IMR-90 (cell line): ENCODE measurements around the gene TMEM218. TPM values are rescaled to one million over a fixed set of nuclear protein-coding genes. Genes with fewer than 3 reads are reported as not detected.

Source experiments
- ATAC-seq: fragments of 200-7000 bp; cut with Tn5 transposase; 2 replicates; pipeline ENCODE4 v1.9.1; 2020; ENCODE audit warnings: low read depth, mild to moderate bottlenecking, moderate library complexity
- BruUV-seq: library from RNA; stranded (reverse); fragments of 400-500 nt; replicated peaks from 2 replicates; lab custom pipeline; 2021; lab: Mats Ljungman, UMichigan
- CTCF ChIA-PET: fragments of 300-600 bp; formaldehyde crosslinking; extraction: SDS; loops from one replicate; lab custom pipeline; 2021; ENCODE audit warnings: antibody characterized with exemption; lab: Yijun Ruan, JAX
- POLR2A ChIA-PET: fragments of 300-600 bp; sonication (Branson Sonifier 250); formaldehyde crosslinking; loops from one replicate; lab custom pipeline; 2022; ENCODE audit warnings: antibody characterized with exemption; ENCODE audit not compliant: unreplicated experiment; lab: Charles Lee
- DNase-seq: peaks from one replicate; pipeline ENCODE4 v3.0.0; 2013
- H2AFZ ChIP-seq: replicated peaks from 2 replicates; pipeline ENCODE3; 2013; ENCODE audit warnings: low read length, mild to moderate bottlenecking; ENCODE audit not compliant: poor library complexity
- H2AK5ac ChIP-seq: 2 replicates; pipeline ENCODE4 v1.6.1; 2013; ENCODE audit warnings: low read depth, low read length, inconsistent platforms
- H2AK9ac ChIP-seq: replicated peaks from 2 replicates; pipeline ENCODE3; 2013; ENCODE audit warnings: mild to moderate bottlenecking, low read depth, low read length, moderate library complexity; ENCODE audit not compliant: poor library complexity
- H2BK120ac ChIP-seq: 2 replicates; pipeline ENCODE4 v1.6.1; 2013; ENCODE audit warnings: low read depth, low read length, inconsistent platforms
- H2BK15ac ChIP-seq: 3 replicates; pipeline ENCODE4 v1.6.1; 2013; ENCODE audit warnings: low read depth, low read length, inconsistent platforms
- H2BK20ac ChIP-seq: 2 replicates; pipeline ENCODE4 v1.6.1; 2013; ENCODE audit warnings: low read depth, mild to moderate bottlenecking, inconsistent platforms, low read length, moderate library complexity
- H2BK5ac ChIP-seq: 2 replicates; pipeline ENCODE4 v1.6.1; 2013; ENCODE audit warnings: mild to moderate bottlenecking, low read depth, low read length, inconsistent platforms; ENCODE audit not compliant: poor library complexity, severe bottlenecking
- H3K14ac ChIP-seq: replicated peaks from 2 replicates; pipeline ENCODE4 v1.6.1; 2013; ENCODE audit warnings: low read depth, low read length, inconsistent platforms
- H3K18ac ChIP-seq: 2 replicates; pipeline ENCODE4 v1.6.1; 2013; ENCODE audit warnings: low read depth, low read length, control low read depth
- H3K23ac ChIP-seq: 2 replicates; pipeline ENCODE4 v1.6.1; 2013; ENCODE audit warnings: low read depth, low read length, inconsistent platforms
- H3K27ac ChIP-seq: 2 replicates; pipeline ENCODE4 v1.5.1; 2013; ENCODE audit warnings: mild to moderate bottlenecking, control low read depth, low read length; ENCODE audit not compliant: insufficient read depth
- H3K27me3 ChIP-seq: 2 replicates; pipeline ENCODE4 v1.6.1; 2013; ENCODE audit warnings: low read length; ENCODE audit not compliant: control insufficient read depth, insufficient read depth
- H3K36me3 ChIP-seq: 2 replicates; pipeline ENCODE4 v1.6.1; 2013; ENCODE audit warnings: low read length, mixed read lengths; ENCODE audit not compliant: control insufficient read depth, insufficient read depth
- H3K4ac ChIP-seq: 2 replicates; pipeline ENCODE4 v1.6.1; 2013; ENCODE audit warnings: low read depth, low read length, inconsistent platforms
- H3K4me1 ChIP-seq: 2 replicates; pipeline ENCODE4 v1.6.1; 2013; ENCODE audit warnings: low read length, mixed read lengths; ENCODE audit not compliant: control insufficient read depth, insufficient read depth
- H3K4me2 ChIP-seq: 2 replicates; pipeline ENCODE4 v1.6.1; 2013; ENCODE audit warnings: low read depth, mild to moderate bottlenecking, control low read depth, low read length, moderate library complexity
- H3K4me3 ChIP-seq: 2 replicates; pipeline ENCODE4 v1.5.1; 2013; ENCODE audit warnings: low read depth, mild to moderate bottlenecking, control low read depth, low read length, moderate library complexity; ENCODE audit not compliant: insufficient read depth
- H3K56ac ChIP-seq: 2 replicates; pipeline ENCODE4 v1.6.1; 2013; ENCODE audit warnings: low read length, inconsistent platforms; ENCODE audit not compliant: insufficient read depth; ENCODE audit errors: extremely low read depth
- H3K79me1 ChIP-seq, 2 experiments: 2 replicates each; pipeline ENCODE4 v1.6.1; 2013; ENCODE audit warnings: low read length in 2 of 2, inconsistent platforms in 1 of 2, low read depth in 1 of 2
- H3K9ac ChIP-seq: 2 replicates; pipeline ENCODE4 v1.6.1; 2013; ENCODE audit warnings: low read depth, low read length, control low read depth
- H3K9me1 ChIP-seq: 2 replicates; pipeline ENCODE4 v1.6.1; 2013; ENCODE audit warnings: low read length, inconsistent platforms; ENCODE audit not compliant: insufficient read depth
- H3K9me3 ChIP-seq: 2 replicates; pipeline ENCODE4 v1.6.1; 2013; ENCODE audit warnings: low read length; ENCODE audit not compliant: control insufficient read depth, insufficient read depth
- H4K20me1 ChIP-seq: 2 replicates; pipeline ENCODE4 v1.6.1; 2013; ENCODE audit warnings: low read length, inconsistent platforms; ENCODE audit not compliant: insufficient read depth
- H4K5ac ChIP-seq: 2 replicates; pipeline ENCODE4 v1.6.1; 2013; ENCODE audit warnings: mild to moderate bottlenecking, low read depth, low read length, control low read depth
- H4K8ac ChIP-seq, 2 experiments: 2 replicates each; pipeline ENCODE4 v1.6.1; 2013; ENCODE audit warnings: low read depth in 2 of 2, low read length in 2 of 2, control low read depth in 1 of 2, inconsistent platforms in 1 of 2
- H4K91ac ChIP-seq: 2 replicates; pipeline ENCODE4 v1.6.1; 2013; ENCODE audit warnings: low read depth, low read length, inconsistent platforms; ENCODE audit not compliant: insufficient read depth
- MAZ ChIP-seq: IDR thresholded peaks from 2 replicates; pipeline ENCODE4 v1.6.1; 2012; ENCODE audit warnings: low read depth, mild to moderate bottlenecking, low read length, improper control_type of control experiment, moderate library complexity, borderline replicate concordance
- RCOR1 ChIP-seq: IDR thresholded peaks from 2 replicates; pipeline ENCODE4 v1.6.1; 2012; ENCODE audit warnings: mild to moderate bottlenecking, low read length, improper control_type of control experiment; ENCODE audit not compliant: insufficient replicate concordance
- WGBS, 2 experiments: methylation state at CpG; one replicate each; pipeline versions ENCODE4 v1.1.5 to v1.1.7; 2013; ENCODE audit warnings: missing lambda C conversion rate in 2 of 2; ENCODE audit not compliant: insufficient read length in 1 of 2; ENCODE audit errors: extremely low coverage in 2 of 2; 5-methylcytosine and 5-hydroxymethylcytosine counted together
- dilution Hi-C: fragments of 300-500 bp; cut with HindIII; formaldehyde crosslinking; loops from one replicate; pipeline ENCODE4 v1.14.3; 2018; ENCODE audit warnings: low sequenced_read_pairs; ENCODE audit not compliant: unreplicated experiment
- in situ Hi-C: fragments of 300-500 bp; cut with MboI; formaldehyde crosslinking; loops from 3 replicates; pipeline ENCODE4 v1.14.3; 2019; ENCODE audit warnings: low sequenced_read_pairs, inconsistent platforms, mixed read lengths
- intact Hi-C: fragments of 100-400 bp; cut with micrococcal nuclease; formaldehyde crosslinking; loops from 2 replicates; pipeline ENCODE4 v1.10.0; 2022
- polyA plus RNA-seq, 3 experiments: library from polyadenylated mRNA; depleted of rRNA; stranded (reverse); fragments of >200 nt; gene quantifications; 2 replicates each; pipeline ENCODE4 v1.2.3, GENCODE V29; 2012; ENCODE audit warnings: low replicate concordance in 1 of 3
- total RNA-seq: library from RNA; depleted of rRNA; stranded (reverse); fragments of >200 nt; gene quantifications from 2 replicates; pipeline ENCODE4 v1.2.3, GENCODE V29; 2012

Gene TMEM218
- total and polyA plus RNA-seq, 2 of the 4 experiments (the other 2 are of a cell fraction): 19.4 to 23.0 TPM

- no TSS peak for BruUV-seq
- H4K8ac ChIP-seq: no peak overlapping the region
- dilution Hi-C loops: no loop called here
- peaks cover 18% of the 10 kb centered on the region for H3K9me1 ChIP-seq
- no peaks in the 10 kb centered on the region for H3K36me3 ChIP-seq
- peak overlapping the region; percentile 23 for H2AK9ac ChIP-seq
- H3K14ac ChIP-seq: no peak overlapping the region
- ChIA-PET CTCF (interaction anchor here (0.7 kb wide), 1 partner anchor 1784 kb away, joined by 5 read pairs; no protein-coding TSS in a partner anchor), POLR2A (no interaction called here)
- H2AK5ac ChIP-seq: no peak overlapping the region
- H3K56ac ChIP-seq: no peak overlapping the region
- no peak overlapping the region for H2AFZ ChIP-seq
- intact Hi-C loops: no loop called here
- no peak overlapping the region for H3K23ac ChIP-seq
- no CpG with 5 or more reads among the region's 2 CpGs for WGBS, 2 experiments
- no peak overlapping the region for H3K4me3 ChIP-seq
- TF ChIP-seq MAZ: no peak
- TF ChIP-seq RCOR1: no peak
- no peaks in the 10 kb centered on the region for H3K27me3 ChIP-seq
- H4K20me1 ChIP-seq: no peaks in the 10 kb centered on the region
- H3K18ac ChIP-seq: no peak overlapping the region
- no peak overlapping the region for H4K5ac ChIP-seq
- H3K9ac ChIP-seq: no peak overlapping the region
- H3K4me2 ChIP-seq: no peak overlapping the region
- H3K27ac ChIP-seq: no peak overlapping the region
- no peak overlapping the region; the same call in 1 of the 2 replicates for H4K91ac ChIP-seq
- H2BK5ac ChIP-seq: no peak overlapping the region
- no peak overlapping the region for H2BK120ac ChIP-seq
- no peaks in the 10 kb centered on the region for H3K9me3 ChIP-seq
- ATAC-seq (no peak), DNase-seq (no peak)
- H2BK20ac ChIP-seq: no peak overlapping the region
- H2BK15ac ChIP-seq: no peak overlapping the region
- in situ Hi-C loops: no loop called here
- H3K4ac ChIP-seq: no peak overlapping the region
- H3K79me1 ChIP-seq: no peaks in the 10 kb centered on the region; a peak in 1 of 4 replicates
- peaks cover 15% of the 10 kb centered on the region for H3K4me1 ChIP-seq
These were observed 23.3 kb downstream of the TMEM218 start for GRCh38 chr11:125088123-125088522.
